Psoas muscle (tissue), 8 donors: Measurements from ENCODE around the gene WDR27. TPM values are rescaled to one million over a fixed set of nuclear protein-coding genes. Genes with fewer than 3 reads are reported as not detected.

ENCODE experiments used
- ATAC-seq, 4 donors: fragments of 200-7000 bp; cut with Tn5 transposase; one replicate each; pipeline ENCODE4 v1.9.1; 2020; ENCODE audit warnings: moderate library complexity in 3 of 4, mild to moderate bottlenecking in 2 of 4
- DNase-seq, 2 donors: peaks; one replicate each; pipeline ENCODE4 v3.0.0-alpha.2; 2020
- H3K27ac ChIP-seq: fragments of 200-600 bp; one replicate; pipeline ENCODE4 v1.8.0; 2022
- H3K27me3 ChIP-seq, 3 donors: fragments of 200-600 bp in 1 of 3; one replicate each; pipeline versions ENCODE4 v1.6.1 to v1.8.0; 2013 to 2022; ENCODE audit warnings: low read length in 2 of 3, mild to moderate bottlenecking in 2 of 3, moderate library complexity in 1 of 3; ENCODE audit not compliant: insufficient read depth in 3 of 3
- H3K36me3 ChIP-seq, 2 donors: fragments of 200-600 bp in 1 of 2; one replicate each; pipeline versions ENCODE4 v1.6.1 to v1.8.0; 2013 to 2022; ENCODE audit warnings: low read depth in 1 of 2, mild to moderate bottlenecking in 1 of 2, moderate library complexity in 1 of 2; ENCODE audit not compliant: insufficient read depth in 1 of 2
- H3K4me1 ChIP-seq: fragments of 200-600 bp; one replicate; pipeline ENCODE4 v1.8.0; 2022
- H3K4me3 ChIP-seq: fragments of 200-600 bp; one replicate; pipeline ENCODE4 v1.8.0; 2022; ENCODE audit warnings: mild to moderate bottlenecking
- H3K9me3 ChIP-seq: fragments of 200-600 bp; one replicate; pipeline ENCODE4 v1.8.0; 2022
- WGBS, 3 donors: extraction: QIAGEN DNeasy Blood & Tissue Kit; methylation state at CpG; one replicate each; pipeline versions ENCODE4 v1.1.6 to v1.1.7; 2013; 5-methylcytosine and 5-hydroxymethylcytosine counted together
- intact Hi-C, 2 donors: fragments of 100-400 bp; cut with DNase I; formaldehyde crosslinking; loops; one replicate each; pipeline versions ENCODE4 v1.11.0 to v1.14.2; 2022
- polyA plus RNA-seq, 3 donors: library from polyadenylated mRNA; stranded (reverse); fragments of 200-250 nt; gene quantifications; one replicate each; pipeline ENCODE4 v1.2.3, GENCODE V29; 2013
- total RNA-seq, 4 donors: library from RNA; stranded (reverse); fragmentation: NEBNext Ultra II Directional in 2 of 4; extraction: Animal tissue kit (Norgen Biotek cat#: 25700) in 2 of 4; gene quantifications; one replicate each; pipeline versions ENCODE4 v1.2.1 to v1.2.4, GENCODE V29; 2021 to 2023
- TF ChIP-seq, protein P1 (sequence below): fragments of 200-600 bp; IDR thresholded peaks from one replicate; pipeline ENCODE4 v1.8.0; 2022; ENCODE audit warnings: antibody characterized with exemption
- donor health status: healthy with polysubstance abuse.
- donor health status: DM: no; HTN: no; CAD: no; lungs with moderate emphysema.
- donor health status: Bipolar disorder and iron deficiency.
- donor health status: healthy.
- donor health status: DM: yes; HTN: yes; CAD: no.
- donor health status: DM: no; HTN: no; CAD: no.
- donor health status: DM: no; HTN: no; CAD: no.
- donor health status: DM: yes; HTN: yes; CAD: no.

The WDR27 gene
- total and polyA plus RNA-seq, 7 donors: 3.1 to 14.4 (median 5.5) TPM

DNA sequence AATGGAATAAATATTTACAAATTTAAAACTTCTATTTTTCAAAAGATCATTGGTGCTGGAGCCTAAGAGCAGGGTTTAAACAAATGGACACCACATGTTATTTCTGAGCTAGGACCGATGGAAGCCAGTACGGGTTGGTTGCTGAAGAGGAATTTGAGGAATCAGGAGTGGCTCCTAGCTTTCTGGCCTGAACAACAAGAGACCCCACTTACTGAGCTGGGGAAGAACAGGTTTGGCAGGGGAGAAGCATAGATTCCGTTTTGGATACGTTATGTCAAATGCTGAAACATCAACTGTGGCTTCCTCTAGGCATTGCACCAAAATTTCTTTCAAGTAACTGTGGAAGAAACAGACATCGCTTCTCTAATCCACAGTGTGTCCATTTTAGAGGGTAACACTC lies 6.7 kb downstream of the WDR27 start:
- intact Hi-C loops: no loop called here
- Histone ChIP-seq H3K36me3 (no peaks in the 10 kb centered on the region), H3K27ac (no peak overlapping the region), H3K4me1 (no peaks in the 10 kb centered on the region), H3K4me3 (no peak overlapping the region), H3K27me3 (peaks cover 0 to 2% (median 0%) of the 10 kb centered on the region in 3 donors), H3K9me3 (no peaks in the 10 kb centered on the region)
- DNase-seq (no peak), ATAC-seq (no peak)
- TF ChIP-seq, protein P1, sequence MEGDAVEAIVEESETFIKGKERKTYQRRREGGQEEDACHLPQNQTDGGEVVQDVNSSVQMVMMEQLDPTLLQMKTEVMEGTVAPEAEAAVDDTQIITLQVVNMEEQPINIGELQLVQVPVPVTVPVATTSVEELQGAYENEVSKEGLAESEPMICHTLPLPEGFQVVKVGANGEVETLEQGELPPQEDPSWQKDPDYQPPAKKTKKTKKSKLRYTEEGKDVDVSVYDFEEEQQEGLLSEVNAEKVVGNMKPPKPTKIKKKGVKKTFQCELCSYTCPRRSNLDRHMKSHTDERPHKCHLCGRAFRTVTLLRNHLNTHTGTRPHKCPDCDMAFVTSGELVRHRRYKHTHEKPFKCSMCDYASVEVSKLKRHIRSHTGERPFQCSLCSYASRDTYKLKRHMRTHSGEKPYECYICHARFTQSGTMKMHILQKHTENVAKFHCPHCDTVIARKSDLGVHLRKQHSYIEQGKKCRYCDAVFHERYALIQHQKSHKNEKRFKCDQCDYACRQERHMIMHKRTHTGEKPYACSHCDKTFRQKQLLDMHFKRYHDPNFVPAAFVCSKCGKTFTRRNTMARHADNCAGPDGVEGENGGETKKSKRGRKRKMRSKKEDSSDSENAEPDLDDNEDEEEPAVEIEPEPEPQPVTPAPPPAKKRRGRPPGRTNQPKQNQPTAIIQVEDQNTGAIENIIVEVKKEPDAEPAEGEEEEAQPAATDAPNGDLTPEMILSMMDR: no peak
- 92 to 97% (median 93%) methylated on average over 5 of the region's 5 CpGs for whole genome bisulfite sequencing, 3 donors

DNA sequence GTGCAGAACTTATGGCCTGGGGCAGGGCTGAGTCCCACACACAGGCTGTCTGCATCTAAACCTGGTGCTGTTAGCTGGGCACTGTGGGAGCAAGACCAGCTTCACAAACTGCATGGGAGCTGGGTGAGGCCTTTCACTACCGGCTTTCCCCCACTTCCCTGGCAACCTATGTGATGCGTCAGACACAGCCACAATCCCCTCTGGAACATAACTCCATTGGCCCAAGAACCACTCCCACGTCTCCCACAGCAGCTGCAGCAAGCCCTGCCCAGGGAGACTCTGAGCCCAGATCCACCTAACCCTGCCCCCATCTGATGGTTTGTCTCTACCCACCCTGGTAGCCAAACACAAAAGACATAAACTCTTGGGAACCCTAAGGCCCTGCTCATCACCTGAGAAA lies 9.3 kb downstream of the WDR27 start:
- Histone ChIP-seq H3K4me1 (no peaks in the 10 kb centered on the region), H3K27ac (no peak overlapping the region), H3K9me3 (no peaks in the 10 kb centered on the region), H3K4me3 (no peak overlapping the region), H3K27me3 (peaks cover 0 to 2% (median 0%) of the 10 kb centered on the region in 3 donors), H3K36me3 (peaks cover 3 to 8% of the 10 kb centered on the region in 2 donors)
- intact Hi-C loops: no loop called here
- WGBS, 3 donors: 81 to 87% (median 85%) methylated on average over 3 of the region's 3 CpGs
- TF ChIP-seq, protein P1: no peak
- peak in 1 of 4 donors; percentile 44 for ATAC-seq
- no peak for DNase-seq

DNA sequence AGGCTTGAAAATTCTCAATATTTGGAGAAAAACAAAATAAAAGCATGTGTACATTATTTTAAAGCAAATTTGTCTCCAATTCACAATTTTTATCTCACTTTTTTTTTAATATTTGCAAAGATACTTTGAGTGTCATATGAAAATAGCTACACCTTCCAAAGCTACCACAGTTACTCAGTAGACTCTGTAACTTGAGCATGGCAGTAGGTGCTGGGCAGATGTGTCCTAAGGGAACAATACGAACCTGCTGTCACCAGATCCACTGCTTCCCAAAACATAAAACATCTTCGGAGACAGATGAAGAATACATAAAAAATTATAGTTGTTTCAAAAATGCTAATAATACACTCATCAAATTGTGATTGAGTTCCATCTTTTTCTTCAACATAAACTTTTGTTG lies 10.6 kb downstream of the WDR27 start:
- Histone ChIP-seq H3K4me1 (no peaks in the 10 kb centered on the region), H3K9me3 (no peaks in the 10 kb centered on the region), H3K27me3 (peaks cover 0 to 2% (median 0%) of the 10 kb centered on the region in 3 donors), H3K4me3 (no peak overlapping the region), H3K27ac (no peak overlapping the region), H3K36me3 (peaks cover 4 to 21% of the 10 kb centered on the region in 2 donors)
- intact Hi-C loops: no loop called here
- WGBS, 3 donors: 35 to 80% (median 66%) methylated on average over 2 of the region's 2 CpGs
- TF ChIP-seq, protein P1: no peak
- ATAC-seq (peak in 1 of 4 donors; percentile 65), DNase-seq (no peak)

DNA sequence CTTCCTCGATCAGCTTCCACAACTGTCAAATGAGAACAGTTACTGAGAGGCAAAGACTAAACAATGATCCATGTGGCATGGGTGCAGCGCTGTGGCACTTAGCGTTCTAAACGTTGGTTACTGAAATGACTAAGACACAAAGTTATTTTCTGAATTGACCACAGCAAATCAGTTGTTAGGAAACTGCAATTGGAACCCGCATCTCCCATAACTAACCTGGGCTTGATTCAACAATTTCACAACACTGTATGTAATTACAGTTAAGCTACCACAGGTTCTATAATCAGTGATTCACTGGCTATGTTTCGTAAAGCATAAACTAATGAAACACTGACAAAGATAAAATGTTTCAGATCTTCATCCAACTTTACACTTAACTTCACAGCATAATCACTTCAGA lies 12.5 kb downstream of the WDR27 start:
- peaks cover 0 to 2% (median 0%) of the 10 kb centered on the region in 3 donors for H3K27me3 ChIP-seq
- H3K4me3 ChIP-seq: no peak overlapping the region
- no peak for DNase-seq
- peaks cover 8% of the 10 kb centered on the region for H3K9me3 ChIP-seq
- H3K36me3 ChIP-seq: peaks cover 4 to 21% of the 10 kb centered on the region in 2 donors
- peak in 3 of 4 donors; percentile 26 to 79 (median 67) for ATAC-seq
- TF ChIP-seq, protein P1: no peak
- 91 to 93% (median 92%) methylated on average over 6 of the region's 6 CpGs for WGBS, 3 donors
- H3K27ac ChIP-seq: no peak overlapping the region
- no peaks in the 10 kb centered on the region for H3K4me1 ChIP-seq
- intact Hi-C loops: no loop called here

DNA sequence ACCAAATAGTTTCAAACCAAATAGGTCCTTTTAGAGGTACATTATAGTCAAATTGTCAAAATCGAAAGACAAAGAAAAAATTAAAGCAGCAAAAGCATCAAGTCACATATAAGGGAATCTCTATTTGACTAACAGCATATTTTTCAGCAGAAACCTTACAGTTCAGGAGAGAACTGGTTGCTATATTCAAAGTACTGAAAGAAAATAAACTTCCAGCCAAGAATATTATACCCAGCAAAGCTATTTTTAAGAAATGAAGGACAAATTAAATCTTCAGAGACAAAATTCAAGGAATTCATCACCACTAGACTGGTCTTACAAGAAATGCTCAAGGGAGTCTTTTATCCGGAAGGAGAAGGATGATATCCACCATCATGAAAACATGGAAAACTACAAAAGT lies 16.0 kb downstream of the WDR27 start:
- no peak for DNase-seq
- peaks cover 8% of the 10 kb centered on the region for H3K9me3 ChIP-seq
- no peaks in the 10 kb centered on the region for H3K4me1 ChIP-seq
- H3K27ac ChIP-seq: no peak overlapping the region
- no peak overlapping the region for H3K4me3 ChIP-seq
- no peaks in the 10 kb centered on the region for H3K27me3 ChIP-seq
- H3K36me3 ChIP-seq: peaks cover 4 to 21% of the 10 kb centered on the region in 2 donors
- 96 to 100% (median 99%) methylated on average over 2 of the region's 2 CpGs for WGBS, 3 donors
- ATAC-seq: no peak
- TF ChIP-seq, protein P1: no peak
- intact Hi-C loops: no loop called here
